NT2/D1 (cell line): Measurements from ENCODE around the gene ZBTB16.

ENCODE experiments used
- DNase-seq: peaks from one replicate; pipeline ENCODE4 v3.0.0-alpha.2; 2011; ENCODE audit warnings: low read depth, low spot score
- H3K27me3 ChIP-seq: 2 replicates; pipeline ENCODE4 v1.6.0; 2011; ENCODE audit warnings: mild to moderate bottlenecking; ENCODE audit not compliant: insufficient read length, insufficient read depth
- H3K36me3 ChIP-seq: 2 replicates; pipeline ENCODE4 v1.6.1; 2011; ENCODE audit warnings: mild to moderate bottlenecking, low read length, mixed read lengths; ENCODE audit not compliant: insufficient read depth, insufficient read length
- H3K4me1 ChIP-seq: 2 replicates; pipeline ENCODE4 v1.5.1; 2011; ENCODE audit not compliant: insufficient read depth, insufficient read length
- H3K4me3 ChIP-seq: 2 replicates; pipeline ENCODE4 v1.5.1; 2011; ENCODE audit warnings: low read depth; ENCODE audit not compliant: insufficient read length
- H3K9ac ChIP-seq: 2 replicates; pipeline ENCODE4 v1.6.0; 2011; ENCODE audit warnings: low read depth; ENCODE audit not compliant: insufficient read length
- H3K9me3 ChIP-seq: 2 replicates; pipeline ENCODE4 v1.5.1; 2011; ENCODE audit warnings: mild to moderate bottlenecking, low read length; ENCODE audit not compliant: insufficient read depth
- SUZ12 ChIP-seq: IDR thresholded peaks from 2 replicates; pipeline ENCODE4 v1.6.1; 2011; ENCODE audit not compliant: insufficient read length, insufficient read depth; ENCODE audit errors: extremely low read depth
- YY1 ChIP-seq: IDR thresholded peaks from 2 replicates; pipeline ENCODE4 v1.6.1; 2011; ENCODE audit not compliant: insufficient read length, insufficient read depth
- ZNF274 ChIP-seq: IDR thresholded peaks from 2 replicates; pipeline ENCODE4 v1.6.1; 2011; ENCODE audit warnings: mild to moderate bottlenecking, low read depth, low read length

ZBTB16 gene

DNA sequence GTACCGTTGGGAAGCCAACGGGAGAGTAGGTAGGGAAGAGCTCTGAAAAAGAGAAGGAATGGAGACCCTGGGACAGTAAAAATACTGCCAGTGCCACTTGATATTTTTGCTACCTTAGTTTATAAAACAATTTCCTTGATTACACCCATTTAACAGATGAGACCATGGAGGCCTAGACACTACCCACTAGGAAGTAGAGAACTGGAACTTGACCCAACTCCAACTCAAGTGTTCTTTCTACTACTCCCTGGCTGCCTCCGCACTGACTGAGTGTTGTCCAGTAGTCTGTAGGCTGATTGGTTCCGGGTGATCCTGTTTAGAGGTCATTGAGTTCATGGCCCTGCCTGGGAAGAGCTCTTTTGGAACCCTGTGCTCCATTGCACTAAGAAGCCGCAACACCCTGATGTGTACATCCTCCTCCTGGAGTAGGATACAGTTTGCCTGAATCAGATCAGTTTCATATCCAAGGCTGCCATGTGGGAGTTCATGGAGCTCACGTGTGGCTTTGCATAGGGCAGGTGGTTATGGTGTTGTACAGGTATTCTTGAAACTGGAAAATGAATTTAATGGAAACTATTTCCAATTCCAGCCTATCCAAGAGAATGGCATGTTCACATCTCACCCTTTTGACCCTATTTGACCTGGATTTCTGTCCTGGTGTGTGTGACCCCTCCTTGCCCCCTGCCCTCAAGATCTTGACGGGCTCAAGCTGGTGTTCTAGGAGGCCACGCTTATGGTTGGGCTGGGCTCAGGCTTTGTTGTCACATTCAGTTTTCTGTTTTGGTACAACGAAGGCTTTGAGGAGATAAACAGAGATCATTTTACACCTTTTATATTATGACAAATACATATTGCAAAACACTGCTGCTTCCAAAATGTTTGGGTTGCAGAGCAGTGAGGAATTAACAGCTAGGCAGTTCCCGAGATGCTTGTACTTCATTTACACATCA, 134.5 kb downstream of the ZBTB16 start:
- Histone ChIP-seq H3K9ac (no peak overlapping the region), H3K27me3 (no peaks in the 10 kb centered on the region), H3K4me3 (no peak overlapping the region), H3K9me3 (peaks cover 15% of the 10 kb centered on the region; the same call in 1 of the 2 replicates), H3K36me3 (no peaks in the 10 kb centered on the region), H3K4me1 (peaks cover 5% of the 10 kb centered on the region)
- no peak for DNase-seq
- no peak for TF ChIP-seq ZNF274
- no peak for TF ChIP-seq SUZ12
- TF ChIP-seq YY1 = no peak

DNA sequence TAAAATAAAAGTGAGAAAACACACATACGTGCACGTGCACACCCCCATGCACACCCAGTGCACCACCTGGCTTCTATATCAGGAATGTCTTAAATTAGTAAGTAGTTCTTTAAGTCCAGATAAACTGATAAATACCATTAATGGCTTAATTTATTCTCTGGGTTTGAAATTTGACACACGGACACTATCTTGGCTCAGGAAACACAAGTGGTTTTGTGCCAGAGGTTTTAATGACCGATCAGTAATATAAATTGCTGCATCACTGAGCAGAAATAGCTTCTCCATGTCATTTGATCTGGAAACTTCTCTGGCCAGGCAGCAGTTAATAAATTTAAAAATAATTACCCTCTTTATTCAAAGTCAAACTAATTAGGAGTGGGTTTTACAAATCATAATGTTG, 135.2 kb downstream of the ZBTB16 start:
- Histone ChIP-seq H3K27me3 (no peaks in the 10 kb centered on the region), H3K9ac (no peak overlapping the region), H3K36me3 (no peaks in the 10 kb centered on the region), H3K4me1 (peaks cover 5% of the 10 kb centered on the region), H3K9me3 (peaks cover 15% of the 10 kb centered on the region; the same call in 1 of the 2 replicates), H3K4me3 (no peak overlapping the region)
- TF ChIP-seq SUZ12 (no peak), YY1 (no peak), ZNF274 (no peak)
- DNase-seq = no peak

GRCh38 chr11:114195151-114195550, 135.6 kb downstream of the ZBTB16 start:
- no peaks in the 10 kb centered on the region for H3K27me3 ChIP-seq
- H3K9ac ChIP-seq = no peak overlapping the region
- DNase-seq = no peak
- peaks cover 5% of the 10 kb centered on the region for H3K4me1 ChIP-seq
- H3K9me3 ChIP-seq = peaks cover 15% of the 10 kb centered on the region; the same call in 1 of the 2 replicates
- no peaks in the 10 kb centered on the region for H3K36me3 ChIP-seq
- TF ChIP-seq ZNF274 (no peak), YY1 (no peak), SUZ12 (no peak)
- no peak overlapping the region for H3K4me3 ChIP-seq

GRCh38 chr11:114195981-114196731, 136.6 kb downstream of the ZBTB16 start:
- no peak for TF ChIP-seq ZNF274
- no peak for TF ChIP-seq YY1
- TF ChIP-seq SUZ12 = no peak
- Histone ChIP-seq H3K4me1 (peaks cover 5% of the 10 kb centered on the region), H3K9me3 (peaks cover 7% of the 10 kb centered on the region; the same call in 1 of the 2 replicates), H3K27me3 (no peaks in the 10 kb centered on the region), H3K4me3 (no peak overlapping the region), H3K9ac (no peak overlapping the region), H3K36me3 (no peaks in the 10 kb centered on the region)
- DNase-seq = no peak

- Histone ChIP-seq H3K9me3 (no peaks in the 10 kb centered on the region), H3K36me3 (no peaks in the 10 kb centered on the region), H3K9ac (no peak overlapping the region), H3K27me3 (no peaks in the 10 kb centered on the region), H3K4me3 (no peak overlapping the region), H3K4me1 (peaks cover 5% of the 10 kb centered on the region)
- TF ChIP-seq SUZ12 (no peak), YY1 (no peak), ZNF274 (no peak)
- no peak for DNase-seq
These were observed 137.6 kb downstream of the ZBTB16 start for GRCh38 chr11:114196997-114197703.

GRCh38 chr11:114197799-114198500, 138.4 kb downstream of the ZBTB16 start:
- TF ChIP-seq SUZ12 (no peak), YY1 (no peak), ZNF274 (no peak)
- peaks cover 5% of the 10 kb centered on the region for H3K4me1 ChIP-seq
- H3K9me3 ChIP-seq = no peaks in the 10 kb centered on the region
- H3K9ac ChIP-seq = no peak overlapping the region
- no peaks in the 10 kb centered on the region for H3K27me3 ChIP-seq
- no peak for DNase-seq
- H3K4me3 ChIP-seq = no peak overlapping the region
- H3K36me3 ChIP-seq = no peaks in the 10 kb centered on the region
